GM10248 (cell line): Measurements from ENCODE around the gene SLC47A2.

Experiments
- CTCF ChIA-PET: fragments of 300-600 bp; sonication (Branson Sonifier 250); formaldehyde crosslinking; extraction: SDS; loops from one replicate; lab custom pipeline; 2021; ENCODE audit warnings: antibody characterized with exemption; lab: Yijun Ruan, JAX
- POLR2A ChIA-PET: fragments of 350-650 bp; sonication (Branson Sonifier 250); formaldehyde crosslinking; extraction: SDS; loops from one replicate; lab custom pipeline; 2020; ENCODE audit warnings: antibody characterized with exemption; lab: Yijun Ruan, JAX
- DNase-seq: peaks from one replicate; pipeline ENCODE4 v3.0.0; 2012; ENCODE audit errors: extremely low spot score
- TF ChIP-seq, protein P1 (sequence below): IDR thresholded peaks from 2 replicates; pipeline ENCODE4 v1.5.1; 2012; ENCODE audit warnings: mild to moderate bottlenecking, low read depth; ENCODE audit errors: extremely low read depth, missing control alignments, control extremely low read depth

Gene SLC47A2

DNA sequence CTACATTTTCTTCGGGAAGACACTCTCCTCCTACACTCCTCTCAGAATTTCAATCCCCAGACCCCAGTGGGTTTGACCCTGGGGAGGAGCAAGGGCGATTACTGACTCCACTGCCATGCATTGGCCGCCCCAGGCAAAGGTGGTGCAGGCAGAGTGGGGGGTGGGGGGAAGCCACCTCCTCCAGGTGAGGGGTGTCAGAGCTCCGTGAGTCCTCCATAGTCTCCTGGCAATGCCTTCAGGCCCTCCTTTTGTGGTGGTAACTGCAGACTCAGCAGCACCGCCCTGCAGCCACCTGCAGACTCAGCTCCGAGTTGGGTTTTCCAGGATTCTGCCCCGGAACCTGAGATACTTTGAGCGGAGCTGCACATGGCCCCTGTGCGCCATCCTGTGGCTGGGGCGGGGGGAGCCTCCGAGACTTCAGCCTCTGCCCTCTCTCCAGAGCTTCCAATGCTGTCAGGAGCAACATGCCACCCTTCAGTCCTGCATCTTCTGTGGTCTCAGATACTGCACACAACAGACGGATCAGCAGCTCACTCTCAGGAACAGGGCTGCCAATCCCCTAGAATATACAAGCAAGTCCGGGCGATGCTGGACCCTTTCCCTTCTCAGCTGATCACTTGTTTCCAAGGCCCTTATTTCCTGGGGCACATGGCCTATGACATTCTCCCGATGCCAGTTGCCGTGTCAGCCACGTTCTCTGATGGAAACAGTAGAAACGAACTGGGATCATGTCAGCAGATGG lies 2.4 kb upstream of the SLC47A2 start:
- POLR2A ChIA-PET: no interaction called here

DNA sequence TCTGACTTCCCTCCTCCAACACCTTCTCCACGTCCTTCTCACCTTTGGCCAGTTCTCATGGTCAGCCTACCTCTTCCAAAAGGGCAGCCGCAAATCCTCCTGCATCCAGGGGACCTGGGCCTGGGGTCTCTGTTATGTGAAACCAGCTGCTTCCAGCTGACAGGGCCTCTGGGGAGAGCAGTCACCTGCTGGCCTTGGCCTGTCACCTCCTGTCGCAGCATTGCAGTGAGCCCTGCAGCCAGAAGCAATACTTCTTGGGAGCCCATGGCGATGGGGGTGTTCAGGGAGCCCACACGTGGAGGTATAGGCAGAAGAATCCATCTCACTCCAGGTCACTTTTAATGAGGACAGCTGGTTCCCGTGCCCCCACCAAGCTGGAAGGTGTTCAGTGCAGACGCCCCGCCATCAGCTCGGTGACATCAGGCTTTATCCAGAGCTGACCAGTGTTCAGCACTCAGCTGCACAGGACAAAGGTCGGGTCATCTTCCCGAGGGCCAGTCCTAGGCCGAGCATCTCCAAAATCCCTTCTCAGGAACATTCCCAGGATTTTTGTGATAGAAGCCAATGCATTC lies 1.7 kb upstream of the SLC47A2 start:
- ChIA-PET POLR2A (no interaction called here), CTCF (interaction anchor here (1.3 to 4.5 kb wide), 2 partner anchors 10 to 48 kb away, joined by 4 to 15 read pairs; no protein-coding TSS in a partner anchor)
- TF ChIP-seq, protein P1, sequence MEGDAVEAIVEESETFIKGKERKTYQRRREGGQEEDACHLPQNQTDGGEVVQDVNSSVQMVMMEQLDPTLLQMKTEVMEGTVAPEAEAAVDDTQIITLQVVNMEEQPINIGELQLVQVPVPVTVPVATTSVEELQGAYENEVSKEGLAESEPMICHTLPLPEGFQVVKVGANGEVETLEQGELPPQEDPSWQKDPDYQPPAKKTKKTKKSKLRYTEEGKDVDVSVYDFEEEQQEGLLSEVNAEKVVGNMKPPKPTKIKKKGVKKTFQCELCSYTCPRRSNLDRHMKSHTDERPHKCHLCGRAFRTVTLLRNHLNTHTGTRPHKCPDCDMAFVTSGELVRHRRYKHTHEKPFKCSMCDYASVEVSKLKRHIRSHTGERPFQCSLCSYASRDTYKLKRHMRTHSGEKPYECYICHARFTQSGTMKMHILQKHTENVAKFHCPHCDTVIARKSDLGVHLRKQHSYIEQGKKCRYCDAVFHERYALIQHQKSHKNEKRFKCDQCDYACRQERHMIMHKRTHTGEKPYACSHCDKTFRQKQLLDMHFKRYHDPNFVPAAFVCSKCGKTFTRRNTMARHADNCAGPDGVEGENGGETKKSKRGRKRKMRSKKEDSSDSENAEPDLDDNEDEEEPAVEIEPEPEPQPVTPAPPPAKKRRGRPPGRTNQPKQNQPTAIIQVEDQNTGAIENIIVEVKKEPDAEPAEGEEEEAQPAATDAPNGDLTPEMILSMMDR: no peak
- DNase-seq: no peak

More for the DNA sequence above, 2.4 kb upstream of the SLC47A2 start:
- CTCF ChIA-PET: interaction anchor here (1.3 to 4.5 kb wide), 2 partner anchors 9 to 48 kb away, joined by 4 to 15 read pairs; no protein-coding TSS in a partner anchor
- no peak for DNase-seq
- TF ChIP-seq, protein P1: peak; percentile 1

DNA sequence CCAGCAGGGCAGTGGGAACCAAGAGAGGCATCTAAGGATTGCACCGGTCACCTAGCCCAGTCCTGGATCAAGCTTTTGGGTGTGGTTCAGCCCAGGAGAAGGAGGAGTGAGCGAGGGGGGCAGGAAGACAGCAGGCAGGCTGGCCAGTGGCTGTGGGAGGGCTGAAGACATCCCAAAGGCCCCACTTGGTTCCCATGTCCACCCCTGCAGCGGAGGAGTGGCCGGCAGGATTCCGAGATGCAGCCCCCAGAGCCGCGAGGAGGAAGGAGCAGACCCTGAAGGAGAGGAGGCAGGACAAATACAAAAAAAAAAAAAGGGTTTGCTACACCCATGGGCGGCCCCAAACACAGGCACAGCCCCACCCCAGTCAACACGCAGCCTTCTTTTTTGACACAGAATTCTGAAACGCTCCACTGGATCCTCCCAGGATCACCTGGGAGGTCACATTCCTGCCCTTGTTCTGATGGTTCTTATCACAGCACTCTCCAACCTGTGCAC lies 1.1 kb upstream of the SLC47A2 start:
- TF ChIP-seq, protein P1: no peak
- CTCF ChIA-PET: interaction anchor here (4.5 kb wide), 1 partner anchor 11 kb away, joined by 15 read pairs; no protein-coding TSS in a partner anchor
- POLR2A ChIA-PET: no interaction called here
- DNase-seq: no peak

DNA sequence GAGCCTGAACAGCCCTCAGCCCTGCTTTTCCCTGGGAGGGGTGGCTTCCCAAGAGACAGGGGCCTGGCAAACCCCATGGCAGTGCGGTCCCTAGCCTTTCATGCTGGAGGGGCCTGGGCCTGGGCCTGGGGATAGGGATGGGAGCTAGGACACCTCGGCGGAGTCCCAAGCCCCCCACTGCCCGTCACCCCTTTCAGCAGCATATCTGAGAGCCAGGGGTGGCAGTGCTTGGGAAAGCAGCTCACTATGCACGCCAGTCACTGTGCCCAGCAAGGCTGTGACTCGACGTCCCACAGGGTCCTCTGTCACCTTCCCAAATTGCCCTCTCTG lies 612 bp upstream of the SLC47A2 start:
- CTCF ChIA-PET: interaction anchor here (4.5 kb wide), 1 partner anchor 11 kb away, joined by 15 read pairs; no protein-coding TSS in a partner anchor

DNA sequence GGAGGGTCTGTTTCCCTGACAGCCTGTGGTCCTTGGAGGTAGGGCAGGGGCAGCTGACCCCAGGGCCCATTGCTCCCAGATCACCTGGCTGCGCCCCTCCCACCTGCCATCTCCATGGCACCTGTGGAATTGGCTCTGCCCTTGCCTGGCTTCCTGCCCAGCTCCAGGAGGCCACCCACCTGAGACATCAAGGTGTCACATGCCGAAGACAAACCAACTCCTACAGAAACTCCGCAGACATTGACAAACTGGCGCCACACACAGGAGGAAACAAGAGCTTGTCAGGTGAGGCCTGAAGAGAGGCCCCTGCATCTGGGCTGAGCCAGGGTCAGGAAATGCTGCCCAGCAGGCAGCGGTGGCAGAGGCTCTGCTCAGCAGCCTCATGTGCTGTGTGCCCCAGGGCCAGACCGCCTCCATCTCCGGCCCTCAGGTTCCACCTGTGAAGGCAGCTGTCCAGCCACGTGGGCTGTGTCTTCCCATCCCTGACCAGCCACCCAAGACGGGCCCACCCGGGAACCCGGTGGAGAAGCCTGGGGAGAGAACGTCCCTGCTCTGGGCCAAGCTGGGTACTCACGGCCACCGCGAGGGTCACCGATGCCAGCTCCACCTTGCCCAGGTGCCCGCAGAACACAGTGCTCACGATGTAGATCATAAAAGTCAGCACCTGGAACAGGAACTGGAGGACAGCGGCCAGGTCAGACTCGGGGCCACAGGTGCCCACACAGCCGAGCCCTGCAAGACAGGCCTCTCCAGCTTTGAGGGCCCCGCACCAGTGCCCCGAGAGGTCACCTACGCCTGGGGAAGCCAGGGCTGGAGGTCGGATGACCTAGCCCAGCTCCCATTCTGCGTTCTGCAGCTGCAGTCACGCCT lies 1.6 kb downstream of the SLC47A2 start:
- TF ChIP-seq, protein P1: no peak
- POLR2A ChIA-PET: no interaction called here
- no peak for DNase-seq
- CTCF ChIA-PET: interaction anchor here (4.5 kb wide), 1 partner anchor 13 kb away, joined by 15 read pairs; no protein-coding TSS in a partner anchor

More for the DNA sequence above, 612 bp upstream of the SLC47A2 start:
- no peak for DNase-seq
- TF ChIP-seq, protein P1: no peak
- POLR2A ChIA-PET: no interaction called here

DNA sequence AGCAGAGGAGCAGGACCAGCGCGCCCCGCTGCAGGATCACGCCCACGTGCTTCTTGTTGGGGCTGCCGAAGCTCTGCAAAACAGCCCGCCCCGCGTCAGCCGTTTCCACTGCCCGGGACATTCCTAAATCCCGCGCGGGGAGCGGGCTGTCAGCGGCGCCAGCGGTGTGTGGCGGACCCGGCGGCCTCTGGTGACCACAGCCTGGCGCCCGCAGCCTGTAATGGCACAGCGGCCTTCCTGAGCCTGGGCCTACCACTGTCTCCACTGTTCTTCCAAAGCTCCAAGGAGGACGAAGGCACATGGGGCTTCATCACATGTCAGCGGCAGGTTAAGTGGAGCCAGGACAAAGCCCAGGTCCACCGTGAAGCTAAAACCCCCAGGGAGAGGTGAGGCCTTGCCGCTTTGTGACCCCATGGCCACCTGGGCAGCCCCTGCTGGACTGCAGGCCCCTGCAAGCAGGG lies 2.5 kb downstream of the SLC47A2 start:
- DNase-seq: no peak
- ChIA-PET POLR2A (no interaction called here), CTCF (interaction anchor here (0.6 kb wide), 1 partner anchor 51 kb away, joined by 3 read pairs; no protein-coding TSS in a partner anchor)
- TF ChIP-seq, protein P1: no peak
